ENCODE measurements around the gene MTCL3.
A peak's percentile ranks its signal among the peaks of the same experiment; 100 is the strongest.

Gene MTCL3

DNA sequence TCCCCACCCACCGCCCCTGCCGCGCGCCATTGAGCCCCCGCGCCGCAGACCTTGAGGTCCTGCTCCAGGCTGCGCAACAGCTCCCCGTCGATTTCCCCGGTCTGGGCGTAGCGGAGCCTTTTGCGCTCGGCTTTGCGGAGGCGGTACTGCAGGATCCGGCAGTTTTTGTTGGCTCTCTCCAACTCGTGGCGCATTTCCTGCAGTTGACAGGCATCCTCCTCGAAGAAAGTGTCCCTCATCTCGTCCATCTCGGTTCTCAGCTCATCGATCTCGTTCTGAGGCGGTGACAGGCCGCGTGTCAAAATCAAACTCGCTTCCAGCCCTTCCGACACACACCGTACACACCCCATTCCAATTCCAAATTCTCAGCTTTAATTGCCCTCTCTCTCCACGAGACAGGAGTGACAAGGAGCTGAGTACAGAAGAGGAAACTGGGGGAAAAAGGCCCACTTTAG is 4.3 kb downstream of the MTCL3 start:
- H3K4me3 Mint-ChIP-seq: peak overlapping the region; percentile 85
- peak overlapping the region; percentile 32 for H3K27ac Mint-ChIP-seq
- intact Hi-C loops (cut with micrococcal nuclease): loop anchor here (1.0 to 5.0 kb wide), 4 partner anchors 171 to 1732 kb away; partner anchors contain the start of gene ECHDC1
- peak; percentile 84 for DNase-seq
- H3K4me1 Mint-ChIP-seq (ENCODE audit: low read depth): peaks cover 30% of the 10 kb centered on the region
- peaks cover 5% of the 10 kb centered on the region for H3K36me3 Mint-ChIP-seq (ENCODE audit: low read depth)
- CTCF ChIA-PET: interaction anchor here (0.6 to 4.3 kb wide), 12 partner anchors 22 to 233 kb away, joined by 3 to 47 read pairs (median 4); partner anchors contain the start of gene ECHDC1
- H3K9me3 Mint-ChIP-seq: no peaks in the 10 kb centered on the region
- peaks cover 24% of the 10 kb centered on the region for H3K27me3 Mint-ChIP-seq (ENCODE audit: low read depth)

DNA sequence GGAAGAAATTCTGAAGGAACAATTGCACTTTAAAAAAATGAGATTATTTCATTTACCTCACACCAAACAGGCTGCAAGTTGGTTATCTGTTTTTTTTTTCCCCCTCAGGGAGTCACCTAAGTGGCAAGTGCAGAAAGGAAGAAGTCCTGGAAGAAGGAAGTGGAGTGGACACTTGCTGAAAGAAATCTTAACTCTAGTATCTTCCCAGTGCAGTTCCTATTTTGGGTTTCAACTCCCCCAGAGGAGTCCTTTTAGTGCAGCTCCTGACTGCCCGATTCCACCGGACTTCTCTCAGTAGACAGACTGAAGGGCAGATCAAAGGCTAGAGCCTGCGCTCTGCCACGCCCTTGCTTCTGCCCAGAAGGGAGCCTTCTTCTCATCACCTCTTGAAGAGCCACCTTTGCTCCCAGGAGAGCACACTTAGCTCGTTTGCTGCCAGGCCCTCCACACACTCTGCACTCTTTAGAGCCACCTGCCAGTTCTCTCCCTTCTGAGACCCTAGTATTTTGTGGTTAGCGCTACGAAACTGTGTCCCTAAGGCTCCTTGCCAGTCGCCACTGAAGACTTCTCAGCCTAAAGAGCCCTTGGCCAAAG is 4.9 kb downstream of the MTCL3 start:
- intact Hi-C loops (cut with micrococcal nuclease): no loop called here
- DNase-seq: no peak
- Mint-ChIP-seq H3K4me3 (peak overlapping the region; percentile 85), H3K36me3 (ENCODE audit: low read depth) (peaks cover 5% of the 10 kb centered on the region), H3K27me3 (ENCODE audit: low read depth) (peaks cover 22% of the 10 kb centered on the region), H3K27ac (no peak overlapping the region), H3K4me1 (ENCODE audit: low read depth) (peaks cover 27% of the 10 kb centered on the region), H3K9me3 (no peaks in the 10 kb centered on the region)
- CTCF ChIA-PET: interaction anchor here (0.6 to 4.3 kb wide), 6 partner anchors 21 to 328 kb away, joined by 3 to 47 read pairs (median 6); no protein-coding TSS in a partner anchor

- peaks cover 20% of the 10 kb centered on the region for H3K4me1 Mint-ChIP-seq (ENCODE audit: low read depth)
- CTCF ChIA-PET: interaction anchor here (1.1 to 4.3 kb wide), 2 partner anchors 26 to 327 kb away, joined by 7 to 47 read pairs; no protein-coding TSS in a partner anchor
- intact Hi-C loops (cut with micrococcal nuclease): no loop called here
These were observed 5.7 kb downstream of the MTCL3 start for GRCh38 chr6:127513425-127513824.

GRCh38 chr6:127510876-127511275 is 8.3 kb downstream of the MTCL3 start:
- Mint-ChIP-seq H3K4me3 (no peak overlapping the region), H3K4me1 (ENCODE audit: low read depth) (peaks cover 9% of the 10 kb centered on the region), H3K9me3 (no peaks in the 10 kb centered on the region), H3K36me3 (ENCODE audit: low read depth) (peaks cover 5% of the 10 kb centered on the region), H3K27me3 (ENCODE audit: low read depth) (peaks cover 8% of the 10 kb centered on the region), H3K27ac (no peak overlapping the region)
- no peak for DNase-seq
- intact Hi-C loops (cut with micrococcal nuclease): no loop called here
- CTCF ChIA-PET: interaction anchor here (1.1 kb wide), 1 partner anchor 29 kb away, joined by 3 read pairs; no protein-coding TSS in a partner anchor

More at GRCh38 chr6:127513425-127513824, 5.7 kb downstream of the MTCL3 start:
- Mint-ChIP-seq H3K9me3 (no peaks in the 10 kb centered on the region), H3K27me3 (ENCODE audit: low read depth) (peaks cover 14% of the 10 kb centered on the region), H3K36me3 (ENCODE audit: low read depth) (peaks cover 5% of the 10 kb centered on the region), H3K27ac (no peak overlapping the region), H3K4me3 (no peak overlapping the region)
- no peak for DNase-seq

DNA sequence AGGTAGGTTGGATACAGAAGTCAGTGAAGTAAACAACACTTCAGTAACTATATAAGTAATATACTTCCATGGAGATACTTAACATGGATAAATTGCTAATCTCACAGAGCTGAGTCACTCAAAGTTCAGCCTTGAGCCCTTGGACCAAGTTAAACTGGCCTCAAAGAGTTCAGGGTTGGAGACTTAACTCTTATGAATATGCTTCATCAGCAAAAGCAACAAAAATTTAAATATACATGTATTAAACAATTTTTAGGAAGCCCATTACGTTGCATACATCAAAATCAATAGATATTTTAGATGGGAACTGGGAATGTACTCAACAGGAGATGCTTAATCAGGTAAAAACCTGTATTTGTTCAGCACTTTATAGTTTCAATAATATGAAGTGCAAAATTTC is 12.2 kb downstream of the MTCL3 start:
- no peak for DNase-seq
- Mint-ChIP-seq H3K36me3 (ENCODE audit: low read depth) (peaks cover 3% of the 10 kb centered on the region), H3K9me3 (peaks cover 3% of the 10 kb centered on the region), H3K4me3 (no peak overlapping the region), H3K27me3 (ENCODE audit: low read depth) (no peaks in the 10 kb centered on the region), H3K27ac (no peak overlapping the region), H3K4me1 (ENCODE audit: low read depth) (no peaks in the 10 kb centered on the region)
- intact Hi-C loops (cut with micrococcal nuclease): no loop called here
- CTCF ChIA-PET: interaction anchor here (1.0 kb wide), 1 partner anchor 10 kb away, joined by 3 read pairs; no protein-coding TSS in a partner anchor

GRCh38 chr6:127503022-127503421 is 16.1 kb downstream of the MTCL3 start:
- H3K36me3 Mint-ChIP-seq (ENCODE audit: low read depth): no peaks in the 10 kb centered on the region
- CTCF ChIA-PET: interaction anchor here (2.1 kb wide), 1 partner anchor 14 kb away, joined by 8 read pairs; no protein-coding TSS in a partner anchor
- H3K4me1 Mint-ChIP-seq (ENCODE audit: low read depth): no peaks in the 10 kb centered on the region
- no peak for DNase-seq
- H3K4me3 Mint-ChIP-seq: no peak overlapping the region
- intact Hi-C loops (cut with micrococcal nuclease): no loop called here
- no peak overlapping the region for H3K27ac Mint-ChIP-seq
- H3K27me3 Mint-ChIP-seq (ENCODE audit: low read depth): no peaks in the 10 kb centered on the region
- peaks cover 3% of the 10 kb centered on the region for H3K9me3 Mint-ChIP-seq

- DNase-seq: no peak
- H3K36me3 Mint-ChIP-seq (ENCODE audit: low read depth): no peaks in the 10 kb centered on the region
- CTCF ChIA-PET: interaction anchor here (0.5 to 2.2 kb wide), 4 partner anchors 20 to 550 kb away, joined by 3 to 9 read pairs (median 6); no protein-coding TSS in a partner anchor
- no peaks in the 10 kb centered on the region for H3K9me3 Mint-ChIP-seq
- H3K4me1 Mint-ChIP-seq (ENCODE audit: low read depth): no peaks in the 10 kb centered on the region
- intact Hi-C loops (cut with micrococcal nuclease): no loop called here
- no peaks in the 10 kb centered on the region for H3K27me3 Mint-ChIP-seq (ENCODE audit: low read depth)
- no peak overlapping the region for H3K27ac Mint-ChIP-seq
- H3K4me3 Mint-ChIP-seq: no peak overlapping the region
These were observed 21.7 kb downstream of the MTCL3 start for GRCh38 chr6:127497410-127497809.

DNA sequence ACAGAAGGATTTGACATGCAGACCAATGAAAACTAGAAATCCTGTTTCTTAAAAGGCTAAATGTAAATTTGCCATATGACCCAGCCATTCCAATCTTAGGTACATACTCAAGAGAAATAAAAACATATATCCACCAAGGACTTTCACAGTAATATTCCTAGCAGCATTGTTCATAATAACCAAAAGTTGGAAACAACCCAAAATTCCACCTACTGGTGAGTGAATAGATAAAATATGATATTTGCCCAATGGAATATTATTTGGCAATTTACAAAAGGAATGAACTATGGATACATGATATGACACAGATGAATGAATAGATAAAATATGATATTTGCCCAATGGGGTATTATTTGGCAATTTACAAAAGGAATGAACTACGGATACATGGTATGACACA is 22.7 kb downstream of the MTCL3 start:
- Mint-ChIP-seq H3K27me3 (ENCODE audit: low read depth) (no peaks in the 10 kb centered on the region), H3K27ac (no peak overlapping the region), H3K9me3 (no peaks in the 10 kb centered on the region), H3K4me3 (no peak overlapping the region), H3K4me1 (ENCODE audit: low read depth) (no peaks in the 10 kb centered on the region), H3K36me3 (ENCODE audit: low read depth) (no peaks in the 10 kb centered on the region)
- no peak for DNase-seq
- CTCF ChIA-PET: interaction anchor here (1.3 kb wide), 1 partner anchor 43 kb away, joined by 3 read pairs; no protein-coding TSS in a partner anchor
- intact Hi-C loops (cut with micrococcal nuclease): no loop called here

- no peak for DNase-seq
- Mint-ChIP-seq H3K9me3 (no peaks in the 10 kb centered on the region), H3K36me3 (ENCODE audit: low read depth) (no peaks in the 10 kb centered on the region), H3K4me1 (ENCODE audit: low read depth) (no peaks in the 10 kb centered on the region), H3K27ac (no peak overlapping the region), H3K27me3 (ENCODE audit: low read depth) (no peaks in the 10 kb centered on the region), H3K4me3 (no peak overlapping the region)
- CTCF ChIA-PET: interaction anchor here (1.4 kb wide), 1 partner anchor 30 kb away, joined by 3 read pairs; no protein-coding TSS in a partner anchor
- intact Hi-C loops (cut with micrococcal nuclease): no loop called here
These were observed 24.8 kb downstream of the MTCL3 start for GRCh38 chr6:127494240-127494767.

DNA sequence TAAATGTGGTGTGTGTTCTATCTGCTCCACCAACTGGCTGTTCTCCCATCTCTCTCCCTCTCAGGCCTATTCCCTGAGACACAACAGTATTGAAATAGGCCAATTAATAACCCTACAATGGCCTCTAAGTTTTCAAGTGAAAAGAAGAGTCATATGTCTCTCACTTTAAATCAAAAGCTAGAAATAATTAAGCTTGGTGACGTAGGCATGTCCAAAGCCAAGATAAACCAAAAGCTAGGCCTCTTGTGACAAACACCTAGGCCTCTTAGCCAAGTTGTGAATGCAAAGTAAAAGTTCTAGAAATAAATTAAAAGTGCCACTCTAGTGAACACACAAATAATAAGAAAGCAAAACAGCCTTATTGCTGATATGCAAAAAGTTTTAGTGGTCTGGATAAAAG is 29.9 kb downstream of the MTCL3 start:
- H3K4me1 Mint-ChIP-seq (ENCODE audit: low read depth): peaks cover 16% of the 10 kb centered on the region
- H3K4me3 Mint-ChIP-seq: no peak overlapping the region
- no peak for DNase-seq
- H3K36me3 Mint-ChIP-seq (ENCODE audit: low read depth): peaks cover 2% of the 10 kb centered on the region
- no peaks in the 10 kb centered on the region for H3K27me3 Mint-ChIP-seq (ENCODE audit: low read depth)
- intact Hi-C loops (cut with micrococcal nuclease): loop anchor here (10.0 kb wide), 3 partner anchors 416 to 1684 kb away; partner anchors contain the start of gene THEMIS
- CTCF ChIA-PET: interaction anchor here (1.2 to 2.6 kb wide), 3 partner anchors 18 to 27 kb away, joined by 4 to 17 read pairs (median 4); no protein-coding TSS in a partner anchor
- peaks cover 4% of the 10 kb centered on the region for H3K9me3 Mint-ChIP-seq
- no peak overlapping the region for H3K27ac Mint-ChIP-seq

DNA sequence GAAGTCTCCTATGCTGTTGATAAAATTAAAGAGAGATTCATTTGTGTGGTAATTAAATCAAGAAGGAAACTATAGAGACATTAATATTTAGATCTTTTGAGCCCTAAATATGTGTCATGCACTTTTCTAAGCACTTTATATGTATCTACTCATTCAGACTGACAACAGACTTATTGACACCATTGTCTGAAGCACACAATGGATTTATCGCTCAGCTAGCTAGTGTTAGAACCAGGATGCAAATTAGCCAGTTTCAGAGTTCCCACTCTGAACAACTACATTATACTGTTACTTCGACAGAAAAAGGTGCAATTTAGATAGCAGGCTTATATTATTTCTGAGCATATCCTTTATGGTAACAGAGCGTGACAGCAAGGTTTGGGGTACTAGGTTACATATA is 32.2 kb downstream of the MTCL3 start:
- peaks cover 4% of the 10 kb centered on the region for H3K27me3 Mint-ChIP-seq (ENCODE audit: low read depth)
- DNase-seq: no peak
- CTCF ChIA-PET: interaction anchor here (0.9 kb wide), 1 partner anchor 20 kb away, joined by 3 read pairs; no protein-coding TSS in a partner anchor
- peaks cover 6% of the 10 kb centered on the region for H3K36me3 Mint-ChIP-seq (ENCODE audit: low read depth)
- H3K4me1 Mint-ChIP-seq (ENCODE audit: low read depth): peaks cover 28% of the 10 kb centered on the region
- no peak overlapping the region for H3K4me3 Mint-ChIP-seq
- peaks cover 4% of the 10 kb centered on the region for H3K9me3 Mint-ChIP-seq
- intact Hi-C loops (cut with micrococcal nuclease): loop anchor here (10.0 kb wide), 3 partner anchors 418 to 1682 kb away; partner anchors contain the start of gene THEMIS
- no peak overlapping the region for H3K27ac Mint-ChIP-seq

- CTCF ChIA-PET: interaction anchor here (0.6 to 3.8 kb wide), 5 partner anchors 31 to 194 kb away, joined by 3 to 34 read pairs (median 4); no protein-coding TSS in a partner anchor
- no peak overlapping the region for H3K4me3 Mint-ChIP-seq
- DNase-seq: peak; percentile 11
- H3K4me1 Mint-ChIP-seq (ENCODE audit: low read depth): peaks cover 28% of the 10 kb centered on the region
- intact Hi-C loops (cut with micrococcal nuclease): loop anchor here (1.0 to 10.0 kb wide), 10 partner anchors 32 to 1964 kb away; partner anchors contain the start of genes ECHDC1 and THEMIS
- H3K36me3 Mint-ChIP-seq (ENCODE audit: low read depth): peaks cover 6% of the 10 kb centered on the region
- no peak overlapping the region for H3K27ac Mint-ChIP-seq
- H3K9me3 Mint-ChIP-seq: peaks cover 4% of the 10 kb centered on the region
- peaks cover 4% of the 10 kb centered on the region for H3K27me3 Mint-ChIP-seq (ENCODE audit: low read depth)
These were observed 34.8 kb downstream of the MTCL3 start for GRCh38 chr6:127484212-127484863.

Data from activated naive CD4-positive, alpha-beta T cell treated with anti-CD3 and anti-CD28 coated beads for 36 hours (primary cell).